B cell (primary cell): ENCODE results near the gene MED26.

Source experiments
- EZH2 ChIP-seq: IDR thresholded peaks from 2 replicates; pipeline ENCODE4 v1.6.1; 2012; ENCODE audit warnings: borderline replicate concordance, low read depth, mild to moderate bottlenecking, moderate library complexity, low read length; ENCODE audit not compliant: insufficient read depth, poor library complexity, severe bottlenecking
- TF ChIP-seq, protein P1 (sequence below): fragments of 200-600 bp; IDR thresholded peaks from one replicate; pipeline ENCODE4 v1.8.0; 2022; ENCODE audit warnings: antibody characterized with exemption, mild to moderate bottlenecking

DNA sequence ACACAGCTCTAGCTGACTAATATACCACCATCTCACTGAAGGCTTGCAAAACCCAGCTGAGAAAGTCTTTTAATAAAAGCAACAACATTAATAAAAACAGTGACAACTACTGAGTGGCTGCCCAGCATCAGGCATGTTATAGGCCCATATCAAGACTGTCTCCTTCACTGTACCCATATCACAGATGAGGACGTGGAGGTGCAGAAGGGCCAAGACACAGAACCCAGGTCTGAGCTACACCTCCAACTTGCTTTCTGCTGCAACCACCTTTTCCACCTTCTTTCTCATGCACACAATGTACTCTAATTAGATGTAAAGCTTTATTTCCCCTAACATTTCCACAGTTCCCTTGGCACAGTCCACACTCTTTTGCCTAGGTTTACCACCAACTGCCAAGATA is 10.7 kb upstream of the MED26 start:
- TF ChIP-seq, protein P1, sequence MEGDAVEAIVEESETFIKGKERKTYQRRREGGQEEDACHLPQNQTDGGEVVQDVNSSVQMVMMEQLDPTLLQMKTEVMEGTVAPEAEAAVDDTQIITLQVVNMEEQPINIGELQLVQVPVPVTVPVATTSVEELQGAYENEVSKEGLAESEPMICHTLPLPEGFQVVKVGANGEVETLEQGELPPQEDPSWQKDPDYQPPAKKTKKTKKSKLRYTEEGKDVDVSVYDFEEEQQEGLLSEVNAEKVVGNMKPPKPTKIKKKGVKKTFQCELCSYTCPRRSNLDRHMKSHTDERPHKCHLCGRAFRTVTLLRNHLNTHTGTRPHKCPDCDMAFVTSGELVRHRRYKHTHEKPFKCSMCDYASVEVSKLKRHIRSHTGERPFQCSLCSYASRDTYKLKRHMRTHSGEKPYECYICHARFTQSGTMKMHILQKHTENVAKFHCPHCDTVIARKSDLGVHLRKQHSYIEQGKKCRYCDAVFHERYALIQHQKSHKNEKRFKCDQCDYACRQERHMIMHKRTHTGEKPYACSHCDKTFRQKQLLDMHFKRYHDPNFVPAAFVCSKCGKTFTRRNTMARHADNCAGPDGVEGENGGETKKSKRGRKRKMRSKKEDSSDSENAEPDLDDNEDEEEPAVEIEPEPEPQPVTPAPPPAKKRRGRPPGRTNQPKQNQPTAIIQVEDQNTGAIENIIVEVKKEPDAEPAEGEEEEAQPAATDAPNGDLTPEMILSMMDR = no peak
- no peak for TF ChIP-seq EZH2
